Neural crest cell (in vitro differentiated cells): ENCODE data around the gene AOC2. TPM values are rescaled to one million over a fixed set of nuclear protein-coding genes. Genes with fewer than 3 reads are reported as not detected.

Source experiments
- DNase-seq: peaks from one replicate; pipeline ENCODE4 v3.0.0; 2021; ENCODE audit warnings: low read depth, mixed read lengths, low spot score
- H3K27ac Mint-ChIP-seq: one replicate; pipeline ENCODE4 v1.8.0; 2021; ENCODE audit warnings: mild to moderate bottlenecking, mixed read lengths; ENCODE audit not compliant: unreplicated experiment
- H3K27me3 Mint-ChIP-seq: 2 replicates; pipeline ENCODE4 v1.8.0; 2021; ENCODE audit warnings: low read depth, mild to moderate bottlenecking, mixed read lengths
- H3K36me3 Mint-ChIP-seq: 2 replicates; pipeline ENCODE4 v1.8.0; 2021; ENCODE audit warnings: low read depth, mild to moderate bottlenecking, mixed read lengths
- H3K4me1 Mint-ChIP-seq: 2 replicates; pipeline ENCODE4 v1.8.0; 2021; ENCODE audit warnings: mixed read lengths
- H3K4me3 Mint-ChIP-seq: one replicate; pipeline ENCODE4 v1.8.0; 2021; ENCODE audit warnings: mild to moderate bottlenecking, mixed read lengths
- H3K9me3 Mint-ChIP-seq: 2 replicates; pipeline ENCODE4 v1.8.0; 2021; ENCODE audit warnings: mixed read lengths
- total RNA-seq: library from RNA; stranded (reverse); gene quantifications from 2 replicates; pipeline ENCODE4 v1.2.1, GENCODE V29; 2021
- TF ChIP-seq, protein P1 (sequence below): fragments of 200-600 bp; sonication (generic); conservative IDR thresholded peaks from 2 replicates; pipeline ENCODE4 v1.5.0; 2021; ENCODE audit warnings: antibody characterized with exemption, mild to moderate bottlenecking

AOC2 gene
- total RNA-seq, 1 donor from 2014 or later = 3.0 TPM

- peak overlapping the region; percentile 99 for H3K27ac Mint-ChIP-seq
- DNase-seq = no peak
- TF ChIP-seq, protein P1, sequence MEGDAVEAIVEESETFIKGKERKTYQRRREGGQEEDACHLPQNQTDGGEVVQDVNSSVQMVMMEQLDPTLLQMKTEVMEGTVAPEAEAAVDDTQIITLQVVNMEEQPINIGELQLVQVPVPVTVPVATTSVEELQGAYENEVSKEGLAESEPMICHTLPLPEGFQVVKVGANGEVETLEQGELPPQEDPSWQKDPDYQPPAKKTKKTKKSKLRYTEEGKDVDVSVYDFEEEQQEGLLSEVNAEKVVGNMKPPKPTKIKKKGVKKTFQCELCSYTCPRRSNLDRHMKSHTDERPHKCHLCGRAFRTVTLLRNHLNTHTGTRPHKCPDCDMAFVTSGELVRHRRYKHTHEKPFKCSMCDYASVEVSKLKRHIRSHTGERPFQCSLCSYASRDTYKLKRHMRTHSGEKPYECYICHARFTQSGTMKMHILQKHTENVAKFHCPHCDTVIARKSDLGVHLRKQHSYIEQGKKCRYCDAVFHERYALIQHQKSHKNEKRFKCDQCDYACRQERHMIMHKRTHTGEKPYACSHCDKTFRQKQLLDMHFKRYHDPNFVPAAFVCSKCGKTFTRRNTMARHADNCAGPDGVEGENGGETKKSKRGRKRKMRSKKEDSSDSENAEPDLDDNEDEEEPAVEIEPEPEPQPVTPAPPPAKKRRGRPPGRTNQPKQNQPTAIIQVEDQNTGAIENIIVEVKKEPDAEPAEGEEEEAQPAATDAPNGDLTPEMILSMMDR = no peak
- H3K36me3 Mint-ChIP-seq = peaks cover 3% of the 10 kb centered on the region
- peak overlapping the region; percentile 97 for H3K4me3 Mint-ChIP-seq
- peaks cover 20% of the 10 kb centered on the region for H3K27me3 Mint-ChIP-seq
- peaks cover 21% of the 10 kb centered on the region for H3K4me1 Mint-ChIP-seq
- no peaks in the 10 kb centered on the region for H3K9me3 Mint-ChIP-seq
Measured at GRCh38 chr17:42832213-42832933, 12.0 kb upstream of the AOC2 start.

GRCh38 chr17:42832934-42833766, 11.2 kb upstream of the AOC2 start, which contains the start of gene PSME3:
Gene PSME3, plus strand, starts transcription at chr17:42833397. Its CDS starts 235 bp downstream, at chr17:42833632.
- Mint-ChIP-seq H3K36me3 (peaks cover 7% of the 10 kb centered on the region), H3K27ac (peak within 1 kb of the TSS; percentile 99), H3K4me1 (peaks cover 21% of the 10 kb centered on the region), H3K9me3 (no peaks in the 10 kb centered on the region), H3K4me3 (peak within 1 kb of the TSS; percentile 97), H3K27me3 (peaks cover 13% of the 10 kb centered on the region)
- TF ChIP-seq, protein P1 = no peak
- DNase-seq = peak; percentile 81

DNA sequence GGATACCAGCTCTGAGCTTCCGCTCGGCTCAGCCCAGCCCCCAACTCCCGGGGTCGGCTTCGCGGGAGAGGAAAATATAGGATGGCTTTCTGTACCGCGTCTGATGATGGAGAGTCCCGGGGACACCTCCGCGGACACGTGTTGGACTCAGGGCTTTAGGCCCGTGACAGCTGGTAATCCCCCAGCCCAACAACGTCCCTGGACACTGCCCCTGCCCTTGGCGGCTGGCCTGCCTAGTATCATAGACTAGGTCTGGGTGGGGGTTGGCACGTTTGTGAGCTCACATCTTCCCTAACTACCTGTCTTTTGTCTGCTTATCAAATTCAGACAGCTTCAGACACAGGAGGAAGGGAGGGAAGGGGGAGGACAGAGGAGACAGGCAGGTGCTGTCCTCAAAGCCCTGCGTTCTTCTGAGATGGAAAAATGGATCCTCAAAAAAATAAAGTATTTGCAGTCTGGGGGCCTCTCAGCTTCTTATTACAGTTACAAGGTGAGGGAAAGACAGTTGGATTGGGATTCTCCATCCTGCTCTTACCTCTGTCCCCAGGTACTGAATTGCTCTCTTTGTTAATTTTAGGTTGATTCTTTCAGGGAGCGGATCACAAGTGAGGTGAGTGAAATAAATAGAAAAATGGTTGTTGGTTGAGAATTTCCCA, 10.5 kb upstream of the AOC2 start:
- H3K4me3 Mint-ChIP-seq = peak overlapping the region; percentile 97
- peak overlapping the region; percentile 89 for H3K27ac Mint-ChIP-seq
- TF ChIP-seq, protein P1 = no peak
- DNase-seq = no peak
- H3K4me1 Mint-ChIP-seq = peaks cover 21% of the 10 kb centered on the region
- H3K9me3 Mint-ChIP-seq = no peaks in the 10 kb centered on the region
- H3K36me3 Mint-ChIP-seq = peaks cover 9% of the 10 kb centered on the region
- peaks cover 5% of the 10 kb centered on the region for H3K27me3 Mint-ChIP-seq

DNA sequence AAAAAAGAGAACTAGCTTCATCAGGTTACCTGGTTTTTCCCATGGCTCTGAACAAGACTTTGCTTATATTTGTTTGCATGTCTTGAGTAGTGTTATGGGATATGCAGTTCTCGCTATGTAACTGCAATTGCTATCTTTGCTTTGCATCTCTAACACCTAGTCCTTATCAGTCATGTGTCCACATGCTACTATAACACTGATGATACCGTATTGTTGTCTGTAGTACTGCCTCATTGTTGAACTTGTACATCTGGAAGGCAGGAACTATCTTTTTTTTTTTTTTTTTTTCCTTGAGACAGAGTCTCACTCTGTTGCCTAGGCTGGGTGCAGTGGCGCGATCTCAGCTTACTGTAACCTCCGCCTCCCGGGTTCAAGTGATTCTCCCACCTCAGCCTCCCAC, 8.6 kb upstream of the AOC2 start:
- no peak for DNase-seq
- Mint-ChIP-seq H3K4me3 (peak overlapping the region; percentile 72), H3K4me1 (peaks cover 21% of the 10 kb centered on the region), H3K27me3 (no peaks in the 10 kb centered on the region), H3K36me3 (peaks cover 16% of the 10 kb centered on the region), H3K9me3 (no peaks in the 10 kb centered on the region), H3K27ac (no peak overlapping the region)
- TF ChIP-seq, protein P1 = no peak

DNA sequence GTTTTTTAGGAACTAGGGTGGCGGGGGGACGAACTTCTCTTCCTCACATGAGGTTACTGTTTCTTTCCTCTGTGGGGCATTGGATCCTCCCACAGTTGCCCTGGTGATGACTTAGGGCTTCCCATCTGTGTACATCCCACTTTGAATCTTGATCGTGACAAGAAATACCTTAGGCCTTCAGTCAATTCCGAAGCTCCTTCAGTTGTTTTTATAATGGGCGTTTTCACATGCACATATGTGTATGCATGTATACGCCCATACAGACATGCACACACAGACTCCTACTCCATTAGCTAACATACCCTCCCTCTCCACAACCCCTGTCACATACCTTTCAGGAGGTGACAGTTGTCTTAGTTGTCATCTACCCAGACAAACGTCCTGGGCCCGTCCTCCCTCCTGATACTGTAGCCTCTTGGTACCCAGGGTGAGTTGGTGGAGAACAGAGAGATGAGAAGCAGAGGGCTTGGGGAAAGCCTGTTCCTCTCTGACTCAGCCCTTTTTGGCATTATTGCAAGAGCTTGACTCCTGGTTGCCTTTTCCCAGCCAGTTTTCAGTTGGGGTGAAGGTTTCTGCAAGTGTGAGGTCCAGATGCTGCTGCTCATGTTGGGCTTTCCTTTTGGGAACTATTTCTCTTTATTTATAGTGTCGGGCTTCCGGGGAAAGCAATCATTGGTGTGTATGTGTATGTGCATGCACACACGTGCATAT, 2.2 kb upstream of the AOC2 start:
- no peaks in the 10 kb centered on the region for H3K27me3 Mint-ChIP-seq
- H3K36me3 Mint-ChIP-seq = peaks cover 13% of the 10 kb centered on the region
- no peaks in the 10 kb centered on the region for H3K4me1 Mint-ChIP-seq
- TF ChIP-seq, protein P1 = no peak
- no peak overlapping the region for H3K4me3 Mint-ChIP-seq
- H3K9me3 Mint-ChIP-seq = no peaks in the 10 kb centered on the region
- no peak overlapping the region for H3K27ac Mint-ChIP-seq
- no peak for DNase-seq
